A549 (cell line): ENCODE results near the gene SLC10A2.

Experiments used
- CTCF ChIP-seq: fragments of >200 bp; sonication (Bioruptor Twin); formaldehyde crosslinking; IDR thresholded peaks from 3 replicates; pipeline ENCODE4 v1.5.1; 2016
- ELK1 ChIP-seq: fragments of 150-350 bp; IDR thresholded peaks from 2 replicates; pipeline ENCODE4 v1.6.1; 2014; ENCODE audit warnings: low read depth, mild to moderate bottlenecking, low read length
- KDM1A ChIP-seq: fragments of 200-600 bp; sonication (generic); IDR thresholded peaks from 2 replicates; pipeline ENCODE4 v1.6.1; 2016; ENCODE audit warnings: low read depth, mild to moderate bottlenecking
- POLR2A ChIP-seq: IDR thresholded peaks from 2 replicates; pipeline ENCODE4 v1.6.1; 2012; ENCODE audit warnings: mild to moderate bottlenecking, low read length
- POLR2AphosphoS2 ChIP-seq: conservative IDR thresholded peaks from 2 replicates; pipeline ENCODE4 v1.6.1; 2012; ENCODE audit warnings: low read length, improper control_type of control experiment, inconsistent platforms
- RAD21 ChIP-seq, 2 experiments: fragments of >200 bp in 1 of 2; sonication (Bioruptor Twin) in 1 of 2; formaldehyde crosslinking in 1 of 2; IDR thresholded peaks in 1 of 2; conservative IDR thresholded peaks in 1 of 2; 2 replicates in 1 of 2; 3 replicates in 1 of 2; pipeline ENCODE4 v1.6.1; 2012 to 2018; ENCODE audit warnings: inconsistent platforms in 1 of 2

DNA sequence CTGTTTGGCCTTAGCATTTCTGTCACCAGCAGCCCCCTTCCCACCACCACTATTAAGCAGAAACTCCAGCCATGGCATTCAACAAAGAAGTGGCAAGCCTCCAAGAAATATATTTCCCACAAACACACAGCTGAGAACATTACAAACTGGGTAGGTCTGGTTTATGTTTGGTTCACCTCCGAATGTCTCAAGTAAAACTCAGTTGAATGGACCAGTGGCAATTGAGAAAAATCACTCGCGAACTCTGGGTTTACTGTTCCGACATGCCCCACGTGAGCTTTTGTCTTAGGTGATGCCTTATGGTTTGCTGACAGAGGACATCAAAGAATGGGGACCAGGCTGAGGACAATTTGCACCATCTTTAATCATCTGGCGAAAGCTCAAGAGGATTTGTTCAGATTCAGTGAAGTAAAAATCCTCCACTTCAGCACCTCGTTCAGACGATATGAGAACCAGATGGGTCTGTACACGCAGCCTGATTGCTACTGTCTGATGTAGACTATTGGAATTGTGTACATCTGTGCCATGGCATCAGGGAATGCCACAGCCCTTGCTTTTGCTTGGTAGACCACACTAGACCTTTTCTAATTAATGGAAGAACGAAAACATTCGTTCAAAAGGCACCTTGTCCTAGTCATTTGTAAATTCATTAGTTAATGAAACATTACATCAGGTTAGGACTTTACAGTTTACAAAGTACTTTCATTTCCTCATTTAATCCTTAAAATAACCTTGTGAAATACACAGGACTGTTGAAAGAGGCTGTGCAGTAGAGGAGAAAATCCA is 59.4 kb downstream of the SLC10A2 start:
- TF ChIP-seq CTCF (no peak), ELK1 (no peak), POLR2A (no peak), RAD21 (conservative IDR thresholded peaks at IDR 0.05 in 1 of 2, IDR thresholded peaks at IDR 0.05 in 1 of 2) (no peak), KDM1A (no peak), POLR2AphosphoS2 (no peak)
